ENCODE data around the gene DKKL1.

DKKL1 gene

DNA sequence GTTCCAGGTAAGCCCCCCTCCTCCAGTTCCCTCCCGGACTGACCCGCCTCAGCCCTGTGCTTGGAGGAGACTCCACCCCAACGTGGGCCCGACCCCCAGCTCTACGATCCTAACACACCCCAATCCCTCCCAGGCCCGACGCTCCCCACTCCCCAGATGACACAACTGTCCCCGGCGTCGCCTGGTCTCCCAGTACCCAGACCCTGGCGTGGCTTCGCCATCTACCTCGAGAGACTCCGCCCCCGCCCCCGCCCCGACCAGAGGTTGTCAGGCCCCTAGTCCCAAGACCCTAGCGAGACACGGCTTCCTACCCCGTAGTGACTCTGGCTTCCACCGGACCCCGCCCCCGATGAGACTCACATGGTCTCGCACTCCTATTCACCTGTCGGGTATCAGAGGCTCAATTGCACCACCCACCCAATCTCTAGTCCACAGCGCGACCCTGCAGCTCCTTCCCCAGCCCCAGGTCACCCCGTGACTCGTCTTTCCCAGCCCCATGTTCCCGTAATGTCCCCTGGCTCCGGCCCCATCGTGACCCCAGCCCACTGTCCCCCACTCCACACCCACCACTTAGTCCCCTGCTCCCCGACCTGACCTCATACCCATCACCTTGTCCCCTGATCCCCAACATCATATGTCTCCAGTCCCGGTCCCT is 25.5 kb upstream of the DKKL1 start:
- DNase-seq, result no peak

DNA sequence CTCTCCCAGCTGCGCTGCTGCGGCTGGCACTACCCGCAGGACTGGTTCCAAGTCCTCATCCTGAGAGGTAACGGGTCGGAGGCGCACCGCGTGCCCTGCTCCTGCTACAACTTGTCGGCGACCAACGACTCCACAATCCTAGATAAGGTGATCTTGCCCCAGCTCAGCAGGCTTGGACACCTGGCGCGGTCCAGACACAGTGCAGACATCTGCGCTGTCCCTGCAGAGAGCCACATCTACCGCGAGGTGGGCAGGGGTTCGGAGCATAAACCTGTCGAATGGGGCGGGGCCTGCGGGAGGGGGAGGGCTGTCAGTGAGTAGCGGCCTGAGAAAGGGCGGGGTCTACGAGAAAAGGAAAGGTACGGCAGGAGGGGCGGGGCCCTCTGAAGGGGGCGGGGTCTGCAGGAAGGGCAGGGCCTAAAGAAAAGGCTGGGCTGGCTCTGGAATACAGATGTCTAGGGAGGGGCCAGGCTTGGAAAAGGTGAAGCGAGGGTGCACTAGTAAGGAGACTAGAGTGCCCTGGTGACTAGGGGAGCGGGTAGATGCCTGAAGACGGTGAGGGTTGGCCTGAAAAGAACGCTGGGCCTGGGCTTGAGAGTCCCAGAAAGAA is 24.9 kb upstream of the DKKL1 start:
- no peak for DNase-seq

DNA sequence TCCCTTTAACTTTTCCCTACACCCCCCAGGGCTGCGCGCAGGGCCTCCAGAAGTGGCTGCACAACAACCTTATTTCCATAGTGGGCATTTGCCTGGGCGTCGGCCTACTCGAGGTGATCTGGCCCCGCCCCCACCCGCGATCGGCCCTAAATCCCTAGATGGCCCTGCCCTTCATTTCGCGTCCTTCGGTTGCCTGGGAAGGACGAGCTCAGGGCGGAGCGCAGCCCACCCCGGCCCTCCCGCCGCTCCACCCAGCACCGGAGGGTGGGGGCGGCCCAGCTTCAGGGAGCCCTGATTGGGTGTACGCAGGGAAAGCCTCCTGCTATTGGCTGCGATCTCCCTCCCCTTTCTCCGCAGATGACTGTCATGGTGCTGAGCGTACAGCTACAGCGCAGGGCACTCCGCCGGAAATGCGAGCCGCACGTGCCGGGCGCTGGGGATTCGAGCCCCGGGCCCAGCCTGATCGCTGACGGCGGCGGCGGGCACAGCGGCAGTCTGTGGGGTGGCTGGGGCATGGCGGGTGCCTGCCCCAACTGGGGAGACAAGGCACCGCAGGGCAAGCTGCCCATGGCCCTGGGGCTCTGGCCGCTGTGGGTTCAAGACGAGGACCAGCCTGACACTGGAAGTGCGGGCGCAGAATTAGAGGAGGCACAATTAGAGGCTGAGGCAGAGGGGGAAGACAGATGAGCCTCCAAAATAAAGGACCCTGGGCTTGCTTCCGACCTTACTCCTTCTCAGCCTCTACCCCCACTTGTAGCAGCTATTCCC is 24.2 kb upstream of the DKKL1 start:
- no peak for DNase-seq

DNA sequence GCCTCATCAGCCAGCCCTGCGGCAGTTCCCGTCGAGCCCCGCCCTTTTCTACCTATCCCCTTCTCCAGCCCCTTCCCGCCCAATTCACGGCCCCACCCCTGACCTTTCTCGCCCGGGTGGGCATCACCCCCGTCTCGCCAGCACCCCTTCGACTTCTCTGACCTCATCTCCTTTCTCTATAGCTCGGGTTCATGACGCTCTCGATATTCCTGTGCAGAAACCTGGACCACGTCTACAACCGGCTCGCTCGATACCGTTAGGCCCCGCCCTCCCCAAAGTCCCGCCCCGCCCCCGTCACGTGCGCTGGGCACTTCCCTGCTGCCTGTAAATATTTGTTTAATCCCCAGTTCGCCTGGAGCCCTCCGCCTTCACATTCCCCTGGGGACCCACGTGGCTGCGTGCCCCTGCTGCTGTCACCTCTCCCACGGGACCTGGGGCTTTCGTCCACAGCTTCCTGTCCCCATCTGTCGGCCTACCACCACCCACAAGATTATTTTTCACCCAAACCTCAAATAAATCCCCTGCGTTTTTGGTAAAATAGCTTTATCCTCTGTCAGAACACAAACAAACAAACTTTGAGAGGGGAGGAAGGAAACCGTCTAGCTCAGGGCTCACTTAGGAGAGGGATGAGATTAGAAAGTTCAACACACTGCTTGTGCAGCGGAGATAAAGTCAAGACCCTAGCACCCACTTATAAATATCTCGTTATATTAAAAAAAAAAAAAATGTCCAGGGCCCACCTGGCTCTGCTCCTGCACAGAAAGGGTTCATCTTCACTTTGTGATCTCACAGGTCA is 23.4 kb upstream of the DKKL1 start:
- no peak for DNase-seq

DNA sequence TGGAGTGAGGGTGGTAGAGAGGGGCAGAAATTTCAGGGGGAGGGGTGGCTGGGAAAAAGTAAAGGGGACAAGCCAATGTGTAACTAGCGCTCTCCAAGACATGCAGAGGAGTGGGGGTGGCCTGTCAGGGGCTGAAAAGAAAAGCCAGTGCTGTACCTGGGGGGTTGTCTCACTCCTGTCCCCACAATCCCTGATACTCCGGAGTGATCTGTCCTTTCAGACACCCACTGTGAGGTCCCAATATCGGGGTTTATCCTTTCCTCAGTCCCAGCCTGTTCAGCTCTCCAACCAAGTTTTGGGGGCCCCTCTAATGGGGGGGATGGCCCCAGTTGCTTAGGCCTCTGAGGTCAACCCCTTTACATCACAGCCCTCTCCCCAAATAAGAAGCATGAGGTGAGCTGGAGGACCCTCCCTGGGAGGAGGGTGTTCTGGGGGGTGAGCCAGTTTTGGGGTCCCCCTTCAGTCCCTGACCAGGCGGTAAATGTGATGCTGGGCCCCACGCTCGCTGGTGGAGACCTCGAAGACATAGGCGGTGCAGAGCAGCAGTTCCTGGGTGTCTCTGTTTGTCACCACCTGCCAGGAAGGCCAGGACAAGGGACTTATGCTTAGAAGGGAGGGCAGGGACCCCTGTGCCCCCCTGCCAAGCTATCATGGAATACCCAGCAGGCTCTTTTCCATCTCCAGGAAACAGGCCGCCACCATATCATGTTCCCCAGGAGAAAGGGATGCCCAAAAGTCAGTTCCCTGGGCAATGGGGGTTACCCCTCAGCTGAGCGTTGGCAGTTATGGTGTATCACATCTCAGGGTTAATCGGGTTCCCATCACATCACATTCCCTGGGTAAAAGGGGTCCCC is 22.6 kb upstream of the DKKL1 start:
- no peak for DNase-seq

DNA sequence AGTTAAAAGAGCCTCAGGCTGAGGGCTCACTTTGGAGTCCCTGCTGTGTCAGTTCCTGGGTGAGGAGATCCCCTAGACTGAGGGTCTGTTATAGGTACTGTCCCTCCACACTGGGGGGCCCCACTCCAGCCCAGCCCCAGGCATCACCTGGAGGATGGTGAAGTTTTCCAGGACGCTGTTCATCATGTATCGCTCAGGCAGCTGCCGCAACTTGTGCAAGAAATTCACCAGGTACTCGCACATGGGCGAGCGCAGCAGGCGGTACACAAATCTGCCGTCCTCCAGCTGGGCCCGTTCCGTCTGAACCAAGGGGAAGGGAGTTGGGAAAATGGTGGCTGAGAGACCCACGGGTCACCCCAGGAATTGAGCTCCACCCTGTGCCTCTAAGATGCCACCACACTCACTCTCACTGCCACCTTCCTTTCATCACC is 21.4 kb upstream of the DKKL1 start:
- DNase-seq, result no peak

DNA sequence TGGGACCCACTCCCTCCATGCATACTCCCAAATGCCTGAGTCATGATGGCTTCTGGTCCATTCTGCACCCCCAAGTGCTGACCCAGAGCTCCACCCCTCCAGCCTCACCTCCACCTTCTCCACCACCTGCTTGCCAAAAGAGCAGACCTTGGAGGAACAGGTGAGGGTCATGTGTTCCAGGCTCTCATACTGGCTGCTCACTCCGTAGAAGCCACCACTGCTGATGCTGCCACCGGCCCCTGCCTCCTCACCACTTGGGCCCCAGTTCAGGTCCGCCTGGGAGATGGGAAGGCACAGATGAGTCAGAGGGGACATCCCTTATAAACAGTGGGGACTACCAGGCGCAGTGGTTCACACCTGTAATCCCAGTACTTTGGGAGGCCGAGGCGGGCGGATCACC is 20.6 kb upstream of the DKKL1 start:
- DNase-seq, result no peak

DNA sequence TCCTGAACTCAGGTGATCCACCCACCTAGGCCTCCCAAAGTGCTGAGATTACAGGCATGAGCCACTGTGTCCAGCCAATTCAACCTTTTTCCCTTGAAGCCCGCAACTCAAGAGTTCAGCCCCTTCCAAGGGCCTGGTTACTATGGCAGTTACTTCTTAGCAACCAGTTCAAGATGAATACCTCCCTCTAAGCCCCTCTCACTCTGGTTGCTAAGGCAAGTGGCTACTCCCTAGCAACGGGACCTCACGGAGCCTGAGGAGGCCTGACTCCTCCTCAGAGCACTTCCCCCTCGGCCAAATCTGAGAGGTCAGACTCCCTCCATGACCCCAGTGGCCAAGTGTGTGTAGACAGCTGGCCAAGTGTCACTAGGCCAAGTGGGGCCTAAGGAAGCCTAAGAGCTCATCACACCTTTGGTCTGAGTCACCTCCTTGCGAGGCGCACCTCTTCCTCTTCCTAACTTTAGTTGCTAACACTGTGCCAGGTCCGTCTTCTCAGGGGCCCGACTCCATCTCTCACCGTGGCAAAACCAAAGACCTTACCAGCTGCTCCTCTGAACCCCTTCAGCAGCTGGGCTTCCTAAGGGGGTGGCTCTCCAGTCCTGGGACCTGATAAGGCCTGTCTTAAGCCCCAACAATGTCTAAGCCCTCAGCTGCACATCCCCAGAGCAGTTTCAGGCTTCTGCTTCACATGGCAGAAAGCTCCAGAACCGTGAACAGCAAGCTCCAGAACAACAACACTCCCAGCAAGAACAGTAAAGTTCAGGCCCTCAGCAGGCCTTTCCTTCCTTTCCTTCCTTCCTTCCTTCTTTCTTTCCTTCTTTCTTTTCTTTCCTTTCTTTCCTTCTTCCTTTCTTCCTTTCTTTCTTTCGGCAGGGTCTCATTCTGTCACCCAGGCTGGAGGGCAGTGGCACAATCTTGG is 18.9 kb upstream of the DKKL1 start:
- DNase-seq, result no peak

DNA sequence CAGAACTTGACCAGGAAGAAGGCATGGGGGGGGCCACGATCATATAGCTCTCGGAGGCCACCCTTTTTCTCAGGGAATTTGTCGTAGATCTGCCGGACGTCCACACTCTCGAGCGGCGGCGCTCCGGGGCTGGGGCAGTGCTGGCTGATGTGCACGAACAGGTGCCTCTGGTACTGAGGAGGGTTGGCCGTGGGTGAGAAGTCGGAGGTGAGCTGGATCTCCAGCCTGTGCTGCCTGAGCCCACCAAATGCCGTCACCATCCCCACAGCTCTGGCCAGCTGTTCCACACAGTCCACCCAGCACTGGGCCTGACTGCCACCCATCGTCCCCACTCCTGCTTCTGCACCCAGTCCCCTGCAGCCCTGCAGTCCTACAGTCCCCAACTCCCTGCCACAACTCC is 16.5 kb upstream of the DKKL1 start:
- no peak for DNase-seq

DNA sequence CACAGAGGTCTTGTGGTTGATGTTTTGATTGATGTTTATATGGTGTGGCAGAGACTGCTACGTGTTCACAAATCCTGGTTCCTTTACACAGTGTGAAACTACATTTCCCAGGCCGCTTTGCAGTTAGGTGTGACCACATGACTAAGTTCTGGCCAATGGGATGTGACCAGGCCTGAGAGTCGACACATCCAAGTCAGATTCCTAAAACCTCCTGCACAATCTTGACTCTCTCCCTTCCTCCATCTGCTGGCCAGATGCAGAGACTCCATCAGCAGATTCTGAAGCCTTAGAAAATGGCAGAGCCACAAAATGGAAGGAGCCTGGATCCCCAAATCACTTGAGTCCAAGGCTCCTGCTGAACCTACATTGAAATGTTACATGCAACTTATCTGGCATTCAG is 15.8 kb upstream of the DKKL1 start:
- DNase-seq, result no peak

DNA sequence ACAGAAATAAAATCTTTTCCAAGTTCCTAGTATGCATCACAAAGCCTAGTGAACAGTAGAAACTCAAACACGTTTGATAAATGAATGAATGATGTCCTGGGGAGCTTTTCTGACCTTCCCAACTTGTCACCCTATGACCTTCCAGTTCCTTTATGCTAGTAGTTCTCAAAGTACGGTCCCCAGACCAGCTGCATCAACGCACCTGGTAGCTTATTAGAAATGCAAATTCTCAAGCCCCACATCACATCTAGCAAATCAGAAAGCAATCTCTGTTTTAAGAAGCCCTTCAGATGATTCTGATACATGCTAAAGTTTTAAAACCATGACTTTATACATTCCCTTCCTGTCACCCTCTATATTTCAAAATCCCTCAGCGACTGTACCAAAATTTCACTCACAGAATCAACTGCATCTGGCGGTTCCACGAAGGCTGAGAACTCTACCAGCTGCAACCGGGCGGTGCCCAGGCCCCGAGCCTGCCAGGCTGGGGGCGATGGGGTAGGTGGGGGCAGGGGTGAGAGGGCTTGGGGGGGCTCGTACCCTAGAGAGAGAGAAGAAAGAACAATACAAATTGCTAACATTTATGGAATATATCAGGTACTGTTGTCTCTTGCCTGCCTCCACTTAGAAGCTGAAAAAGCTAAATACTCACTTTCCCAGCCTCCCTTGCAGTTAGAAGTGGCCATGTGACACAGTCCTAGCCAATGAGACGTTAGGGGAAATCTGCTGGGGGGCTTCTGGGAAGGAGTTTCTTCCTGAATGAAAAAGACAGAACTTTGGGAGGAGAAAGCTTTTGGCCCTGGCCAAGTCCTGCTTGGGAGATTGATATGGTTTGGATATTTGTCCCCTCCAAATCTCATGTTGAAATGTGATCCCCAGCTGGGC is 15.1 kb upstream of the DKKL1 start:
- DNase-seq, result no peak

DNA sequence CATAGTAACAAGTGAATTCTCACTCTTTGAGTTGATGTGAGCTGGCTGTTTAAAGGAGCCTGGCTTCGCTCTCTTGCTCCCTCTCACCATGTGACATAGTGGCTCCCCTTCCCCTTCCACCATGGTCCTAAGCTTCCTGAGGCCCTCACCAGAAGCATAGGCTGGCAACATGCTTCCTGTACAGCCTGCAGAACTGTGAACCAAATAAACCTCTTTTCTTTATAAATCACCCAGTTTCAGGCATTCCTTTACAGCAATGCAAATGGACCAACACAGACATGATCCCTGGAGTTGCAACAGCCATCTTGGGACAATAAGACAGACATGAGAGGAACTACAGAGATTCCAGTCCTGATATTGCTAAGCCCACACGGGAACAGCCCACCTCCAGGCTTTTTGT is 14.1 kb upstream of the DKKL1 start:
- DNase-seq, result no peak

DNA sequence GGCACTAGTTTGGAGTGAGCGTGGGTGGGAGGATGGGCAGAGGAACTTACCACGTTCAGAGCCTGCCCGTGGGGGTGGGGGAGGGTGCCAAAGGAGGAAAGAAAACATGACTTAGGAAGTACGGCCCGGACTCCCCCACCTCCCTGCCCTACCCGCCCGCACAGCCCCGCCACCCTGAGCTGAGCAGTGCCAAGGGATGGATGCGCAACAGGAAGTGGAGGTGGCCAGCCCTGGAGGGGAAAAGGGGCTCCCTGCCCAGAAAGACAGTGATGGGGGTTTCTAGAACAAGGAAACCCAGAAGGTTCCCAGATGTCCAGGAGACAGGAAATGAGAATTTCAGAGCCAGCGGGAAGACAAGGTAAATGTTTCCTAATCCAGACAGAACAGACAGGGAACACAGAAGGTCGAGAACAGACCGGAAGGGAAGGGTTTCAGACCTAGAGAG is 7.7 kb upstream of the DKKL1 start:
- DNase-seq, result no peak

DNA sequence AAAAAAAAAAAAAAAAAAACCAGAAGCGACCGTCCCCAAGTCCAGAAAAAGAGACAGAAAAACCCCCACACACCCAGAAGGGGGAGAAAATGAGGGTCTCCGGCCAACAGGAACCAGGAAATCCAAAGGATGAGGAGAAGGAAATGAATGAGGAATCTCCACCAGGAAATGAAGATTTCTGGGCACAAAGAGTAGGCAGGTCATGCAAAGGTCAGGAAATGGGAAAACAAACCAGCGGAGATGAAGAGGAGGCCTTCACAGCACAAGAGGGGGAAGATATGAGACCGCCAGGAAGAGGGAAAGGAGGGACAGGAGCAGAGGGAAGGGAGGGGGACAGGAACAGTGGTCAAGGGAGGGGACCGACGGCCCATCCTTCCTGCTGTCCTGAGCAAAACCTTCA is 7.3 kb upstream of the DKKL1 start:
- no peak for DNase-seq

DNA sequence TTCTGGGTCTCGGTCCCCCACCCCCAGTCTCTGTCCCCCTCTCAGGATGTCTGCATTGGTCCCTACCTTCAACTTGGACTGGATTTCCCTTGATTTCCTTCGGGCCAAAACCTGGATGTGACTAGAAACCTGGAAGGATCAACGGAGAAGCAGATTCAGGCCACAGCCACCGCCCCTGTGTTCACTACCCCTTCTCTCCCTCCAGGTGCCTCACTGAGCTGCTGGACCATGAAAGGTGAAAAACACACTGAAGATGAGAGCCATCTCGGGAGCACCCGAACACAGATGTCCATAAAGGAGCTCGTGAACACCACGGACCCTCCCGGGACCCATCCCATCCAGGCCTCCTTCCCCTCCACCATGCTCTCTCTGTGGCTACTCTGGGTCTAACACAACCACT is 6.5 kb upstream of the DKKL1 start:
- DNase-seq, result no peak

DNA sequence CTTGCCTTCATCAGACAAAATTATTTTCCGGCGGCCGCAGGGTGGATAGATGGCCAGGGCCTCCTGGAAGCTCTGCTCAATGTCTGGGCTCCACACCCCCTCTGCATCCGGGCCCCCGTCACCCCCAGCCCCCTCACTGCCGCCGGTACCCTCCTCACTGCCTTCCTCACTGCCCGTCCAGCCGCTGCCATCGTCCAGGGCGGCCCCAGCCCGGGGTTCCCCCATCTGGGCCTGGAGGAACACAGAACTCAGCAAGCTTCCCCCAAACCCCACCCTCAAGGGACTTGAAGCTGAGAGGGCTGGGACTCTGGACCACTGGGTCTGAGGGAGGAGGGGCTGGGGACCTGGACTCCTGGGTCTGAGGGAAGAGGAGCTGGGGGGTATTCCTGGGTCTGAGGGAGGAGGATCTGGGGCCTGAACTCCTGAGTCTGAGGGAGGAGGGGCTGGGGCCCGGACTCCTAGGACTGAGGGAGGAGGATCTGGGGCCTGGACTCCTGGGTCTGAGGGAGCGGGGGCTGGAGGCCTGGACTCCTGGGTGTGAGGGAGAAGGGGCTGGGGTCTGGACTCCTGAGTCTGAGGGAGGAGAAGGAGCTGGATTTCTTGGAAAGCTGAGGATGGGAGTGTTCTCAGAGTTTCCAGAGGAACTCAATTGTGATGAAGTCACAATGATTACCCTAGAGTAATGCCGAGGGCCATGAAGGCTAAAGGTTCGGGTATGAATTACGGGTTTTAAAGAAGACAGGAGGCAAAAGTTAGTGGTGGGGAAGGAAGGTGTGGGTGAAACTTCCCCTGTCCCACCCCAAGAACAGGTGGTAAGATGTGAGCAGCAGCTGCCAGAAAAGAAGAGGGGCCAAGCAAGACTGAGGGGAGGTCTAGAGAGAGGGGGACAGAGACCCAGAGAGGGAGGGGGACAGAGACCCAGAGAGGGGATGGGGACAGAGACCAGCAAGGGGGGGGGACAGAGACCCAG is 3.5 kb upstream of the DKKL1 start:
- DNase-seq, result no peak

DNA sequence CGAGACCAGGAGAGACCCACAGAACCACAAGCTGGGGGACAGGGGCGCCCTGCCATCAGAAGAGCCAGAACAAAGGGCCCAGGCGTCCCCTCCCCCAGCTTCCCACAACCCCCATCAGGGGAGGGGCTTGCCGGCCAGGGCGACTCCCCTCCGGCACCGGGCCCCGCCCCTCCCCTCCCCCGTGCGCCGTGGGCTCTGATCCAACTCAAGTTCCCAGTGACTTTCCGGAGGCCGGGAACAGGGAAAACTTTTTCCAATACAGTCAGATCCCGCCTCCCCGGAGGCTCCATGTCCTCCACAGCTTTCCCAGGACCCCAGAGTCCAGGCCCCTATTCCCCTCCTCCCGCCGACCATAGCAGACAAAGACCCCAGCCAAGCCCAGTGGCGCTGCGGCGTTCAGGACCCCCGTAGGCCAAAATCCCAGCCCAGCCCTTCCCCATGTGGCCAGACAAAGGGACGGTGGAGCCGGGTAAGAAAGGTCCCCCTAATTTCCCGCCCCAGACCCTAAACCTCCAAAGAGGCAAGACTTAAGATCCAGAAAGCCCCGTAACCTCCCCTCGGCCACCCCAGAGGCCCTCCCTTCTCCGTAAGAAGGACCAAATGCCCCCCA is 2.1 kb upstream of the DKKL1 start:
- no peak for DNase-seq
